HTERT RPE-1 (cell line): ENCODE results near the gene KCNMB2.
"Not testable (repeated sequence)": the region's sequence is repeated elsewhere in the genome, so short reads cannot be mapped to it uniquely, and the experiment has no call there.

Experiments used
- in situ Hi-C: fragments of 300-500 bp; cut with MboI; formaldehyde crosslinking; loops from 4 replicates; pipeline ENCODE4 v1.14.3; 2020; ENCODE audit warnings: low sequenced_read_pairs

Gene KCNMB2

GRCh38 chr3:178518660-178519396, 17.4 kb upstream of the KCNMB2 start:
- in situ Hi-C loops: no loop called here

- in situ Hi-C loops: no loop called here
Observed at GRCh38 chr3:178519701-178520100, 16.5 kb upstream of the KCNMB2 start.

GRCh38 chr3:178520451-178520850, 15.8 kb upstream of the KCNMB2 start:
- in situ Hi-C loops: no loop called here

- in situ Hi-C loops: no loop called here
Observed at GRCh38 chr3:178522200-178523052, 13.8 kb upstream of the KCNMB2 start.

GRCh38 chr3:178525251-178525650, 11.0 kb upstream of the KCNMB2 start:
- in situ Hi-C loops: no loop called here

GRCh38 chr3:178526291-178526690, 9.9 kb upstream of the KCNMB2 start:
- in situ Hi-C loops: no loop called here

- in situ Hi-C loops: no loop called here
Observed at GRCh38 chr3:178527981-178528380, 8.3 kb upstream of the KCNMB2 start.

- in situ Hi-C loops: no loop called here
Observed at GRCh38 chr3:178529606-178530225, 6.5 kb upstream of the KCNMB2 start.

- in situ Hi-C loops: no loop called here
Observed at GRCh38 chr3:178532476-178532875, 3.8 kb upstream of the KCNMB2 start.

- in situ Hi-C loops: no loop called here
Observed at GRCh38 chr3:178537122-178537705, 978 bp downstream of the KCNMB2 start.

- in situ Hi-C loops: no loop called here
Observed at GRCh38 chr3:178538056-178538455, 1.8 kb downstream of the KCNMB2 start.

- in situ Hi-C loops: no loop called here
Observed at GRCh38 chr3:178540184-178540583, 3.9 kb downstream of the KCNMB2 start.

GRCh38 chr3:178545337-178545736, 9.1 kb downstream of the KCNMB2 start:
- in situ Hi-C loops: no loop called here

- in situ Hi-C loops: no loop called here
Observed at GRCh38 chr3:178546079-178546478, 9.8 kb downstream of the KCNMB2 start.

- in situ Hi-C loops: not testable (repeated sequence)
Observed at GRCh38 chr3:178549426-178549825, 13.2 kb downstream of the KCNMB2 start.

GRCh38 chr3:178551916-178552321, 15.7 kb downstream of the KCNMB2 start:
- in situ Hi-C loops: no loop called here

- in situ Hi-C loops: no loop called here
Observed at GRCh38 chr3:178558637-178559036, 22.4 kb downstream of the KCNMB2 start.

GRCh38 chr3:178560759-178561158, 24.5 kb downstream of the KCNMB2 start:
- in situ Hi-C loops: no loop called here

GRCh38 chr3:178561239-178561638, 25.0 kb downstream of the KCNMB2 start:
- in situ Hi-C loops: no loop called here

GRCh38 chr3:178562143-178562946, 26.1 kb downstream of the KCNMB2 start:
- in situ Hi-C loops: no loop called here

GRCh38 chr3:178562947-178563232, 26.7 kb downstream of the KCNMB2 start:
- in situ Hi-C loops: no loop called here
